GM12878 (cell line): Measurements from ENCODE around the gene SMO. TPM values are rescaled to one million over a fixed set of nuclear protein-coding genes. Genes with fewer than 3 reads are reported as not detected.

Experiments used
- ATAC-seq: fragments of 200-7000 bp; cut with Tn5 transposase; 3 replicates; pipeline ENCODE4 v1.9.1; 2020; ENCODE audit warnings: mild to moderate bottlenecking, moderate library complexity
- BruUV-seq: library from RNA; stranded (reverse); fragments of 400-500 nt; replicated peaks from 2 replicates; lab custom pipeline; 2021; lab: Mats Ljungman, UMichigan
- CTCF ChIA-PET: fragments of 300-600 bp; sonication (Branson Sonifier 250); formaldehyde crosslinking; extraction: SDS; loops from one replicate; lab custom pipeline; 2021; ENCODE audit warnings: inconsistent platforms; lab: Yijun Ruan, JAX
- POLR2A ChIA-PET: fragments of 350-600 bp; formaldehyde crosslinking; extraction: SDS; loops from one replicate; lab custom pipeline; 2021; ENCODE audit warnings: inconsistent platforms; lab: Charles Lee
- RAD21 ChIA-PET: fragments of 300-600 bp; sonication (Branson Sonifier 250); formaldehyde crosslinking; loops from one replicate; lab custom pipeline; 2023; ENCODE audit warnings: antibody characterized with exemption; ENCODE audit not compliant: unreplicated experiment; lab: Charles Lee
- SMC1A ChIA-PET: fragments of 300-600 bp; sonication (Branson Sonifier 250); formaldehyde crosslinking; loops from one replicate; lab custom pipeline; 2023; ENCODE audit not compliant: unreplicated experiment, uncharacterized antibody; lab: Charles Lee
- DNase-seq: peaks from one replicate; pipeline ENCODE4 v3.0.0-alpha.2; 2011; ENCODE audit warnings: low read depth, low spot score
- FAIRE-seq: peaks from 3 replicates; lab custom pipeline; 2011; peaks lifted over from hg19 to GRCh38; lab: Jason Lieb, UNC
- H2AFZ ChIP-seq: 2 replicates; pipeline ENCODE4 v1.6.0; 2011; ENCODE audit warnings: low read depth, low read length, control low read depth; ENCODE audit not compliant: control insufficient read depth
- H3K27ac ChIP-seq: 2 replicates; pipeline ENCODE4 v1.5.1; 2011; ENCODE audit warnings: control low read depth; ENCODE audit not compliant: control insufficient read depth, insufficient read depth
- H3K27me3 ChIP-seq, 2 experiments: replicated peaks in 1 of 2; 2 replicates each; pipeline versions ENCODE4 v1.6.0 to v1.6.1; 2011; ENCODE audit warnings: low read length in 1 of 2; ENCODE audit not compliant: control insufficient read depth in 2 of 2, insufficient read depth in 2 of 2
- H3K36me3 ChIP-seq, 2 experiments: 2 replicates each; pipeline ENCODE4 v1.5.1; 2011; ENCODE audit warnings: low read length in 1 of 2; ENCODE audit not compliant: control insufficient read depth in 2 of 2, insufficient read depth in 2 of 2
- H3K4me1 ChIP-seq: 2 replicates; pipeline ENCODE4 v1.6.1; 2011; ENCODE audit warnings: mild to moderate bottlenecking, low read length, moderate library complexity, mixed read lengths; ENCODE audit not compliant: control insufficient read depth, insufficient read depth
- H3K4me2 ChIP-seq: 2 replicates; pipeline ENCODE4 v1.6.0; 2011; ENCODE audit warnings: control low read depth; ENCODE audit not compliant: control insufficient read depth, insufficient read depth
- H3K4me3 ChIP-seq: fragments of 200-600 bp; sonication (generic); 2 replicates; pipeline ENCODE4 v1.5.1; 2016
- H3K79me2 ChIP-seq: 2 replicates; pipeline ENCODE4 v1.6.0; 2011; ENCODE audit warnings: low read length; ENCODE audit not compliant: control insufficient read depth, insufficient read depth
- H3K9ac ChIP-seq: 2 replicates; pipeline ENCODE4 v1.8.0; 2011; ENCODE audit warnings: low read length, control low read depth, mixed read lengths; ENCODE audit not compliant: control insufficient read depth, insufficient read depth
- H3K9me3 ChIP-seq: replicated peaks from 3 replicates; pipeline ENCODE4 v1.5.1; 2011; ENCODE audit warnings: mild to moderate bottlenecking, low read length; ENCODE audit not compliant: control insufficient read depth, insufficient read depth
- H4K20me1 ChIP-seq: 2 replicates; pipeline ENCODE4 v1.6.0; 2011; ENCODE audit not compliant: control insufficient read depth, insufficient read depth
- ATF2 ChIP-seq: IDR thresholded peaks from 2 replicates; pipeline ENCODE4 v1.6.1; 2012; ENCODE audit warnings: low read length, inconsistent platforms
- BACH1 ChIP-seq: fragments of 450-650 bp; IDR thresholded peaks from 2 replicates; pipeline ENCODE4 v1.6.1; 2017; ENCODE audit warnings: mild to moderate bottlenecking, borderline replicate concordance
- BMI1 ChIP-seq: fragments of 450-650 bp; IDR thresholded peaks from 2 replicates; pipeline ENCODE4 v1.6.1; 2016; ENCODE audit warnings: mild to moderate bottlenecking, moderate library complexity, borderline replicate concordance
- CREB1 ChIP-seq: IDR thresholded peaks from 2 replicates; pipeline ENCODE4 v1.6.1; 2012; ENCODE audit warnings: low read depth, mild to moderate bottlenecking, inconsistent platforms
- NBN ChIP-seq: fragments of 450-650 bp; IDR thresholded peaks from 2 replicates; pipeline ENCODE4 v1.6.1; 2016
- PML ChIP-seq: IDR thresholded peaks from 2 replicates; pipeline ENCODE4 v1.6.1; 2012; ENCODE audit warnings: low read length, inconsistent platforms
- RUNX3 ChIP-seq: IDR thresholded peaks from 2 replicates; pipeline ENCODE4 v1.6.1; 2012; ENCODE audit warnings: low read length, inconsistent platforms
- SIX5 ChIP-seq: IDR thresholded peaks from 2 replicates; pipeline ENCODE4 v1.6.1; 2011; ENCODE audit warnings: mild to moderate bottlenecking, low read depth, low read length, moderate library complexity; ENCODE audit not compliant: severe bottlenecking
- SMAD1 ChIP-seq: fragments of 450-650 bp; IDR thresholded peaks from 2 replicates; pipeline ENCODE4 v1.6.1; 2018; ENCODE audit warnings: mild to moderate bottlenecking, low read depth; ENCODE audit not compliant: partially characterized antibody
- TARDBP ChIP-seq: IDR thresholded peaks from 2 replicates; pipeline ENCODE4 v1.6.1; 2016; ENCODE audit warnings: borderline replicate concordance
- YBX1 ChIP-seq: fragments of 450-650 bp; IDR thresholded peaks from 2 replicates; pipeline ENCODE4 v1.6.1; 2016; ENCODE audit warnings: antibody characterized with exemption
- ZNF217 ChIP-seq: fragments of 450-650 bp; IDR thresholded peaks from 2 replicates; pipeline ENCODE4 v1.6.1; 2017; ENCODE audit warnings: antibody characterized with exemption, mild to moderate bottlenecking
- ZNF384 ChIP-seq: IDR thresholded peaks from 2 replicates; pipeline ENCODE4 v1.6.1; 2012; ENCODE audit warnings: low read depth, mild to moderate bottlenecking, low read length, improper control_type of control experiment, borderline replicate concordance
- WGBS: methylation state at CpG from one replicate; pipeline ENCODE4 v1.1.6; 2016; ENCODE audit warnings: low lambda C conversion rate; ENCODE audit not compliant: insufficient replicate concordance, insufficient coverage; ENCODE audit errors: missing lambda C conversion rate; 5-methylcytosine and 5-hydroxymethylcytosine counted together
- in situ Hi-C: fragments of 300-500 bp; cut with MboI; formaldehyde crosslinking; loops from 9 replicates; pipeline ENCODE4 v1.14.3; 2018; ENCODE audit warnings: mixed read lengths
- intact Hi-C: fragments of 100-400 bp; cut with micrococcal nuclease; formaldehyde crosslinking; loops from one replicate; pipeline ENCODE4 v1.14.2; 2022; ENCODE audit not compliant: unreplicated experiment
- polyA plus RNA-seq, 11 experiments: library from polyadenylated mRNA; depleted of rRNA in 4 of 11; unstranded in 6 of 11; stranded (reverse) in 5 of 11; fragments of >200 nt; fragmentation: Nextera tagmentation in 4 of 11; fragmentation: Illumina TruSeq in 1 of 11; extraction: Ambion mirVana in 4 of 11; extraction: Trizol in 1 of 11; gene quantifications; 1 replicate in 1 of 11; 2 replicates in 10 of 11; pipeline versions ENCODE4 v1.2.1 to v1.2.3, GENCODE V29; 2011 to 2016; ENCODE audit warnings: inconsistent platforms in 2 of 11, missing spikeins in 2 of 11, low read depth in 1 of 11
- total RNA-seq, 4 experiments: library from RNA; depleted of rRNA in 3 of 4; stranded (reverse); fragments of >200 nt in 3 of 4; fragmentation: Illumina TruSeq in 1 of 4; extraction: Trizol in 1 of 4; gene quantifications; 2 replicates each; pipeline versions ENCODE4 v1.2.1 to v1.2.3, GENCODE V29; 2013 to 2021
- TF ChIP-seq, protein P1 (sequence below): IDR thresholded peaks from 2 replicates; pipeline ENCODE4 v1.6.1; 2012; ENCODE audit warnings: low read depth, low read length, improper control_type of control experiment

Gene SMO
- total and polyA plus RNA-seq, 10 of the 15 experiments (the other 5 are each of a cell fraction or from before 2014, with no cell fraction given), result 0.40 to 11.2 (median 2.6) TPM

DNA sequence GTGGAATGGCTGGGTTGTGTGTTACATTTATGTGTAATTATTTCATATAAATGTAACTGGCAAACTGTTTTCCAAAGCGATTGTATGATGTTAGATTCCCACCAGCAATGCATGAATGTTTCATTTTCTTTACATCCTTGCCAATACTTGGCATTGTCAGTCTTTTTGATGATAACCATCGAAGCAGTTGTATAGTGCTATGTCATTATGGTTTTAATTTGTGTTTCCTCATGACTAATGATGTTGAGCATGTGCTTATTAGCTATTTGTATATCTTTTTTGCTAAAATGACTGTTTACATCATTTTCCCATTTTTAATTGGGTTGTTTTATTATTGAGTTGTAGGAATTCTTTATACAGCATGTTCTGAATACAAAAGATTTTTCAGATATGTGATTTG, 58.7 kb downstream of the SMO start:
- POLR2A ChIA-PET, result no interaction called here
- Histone ChIP-seq H3K36me3 (no peaks in the 10 kb centered on the region), H3K9me3 (no peaks in the 10 kb centered on the region), H3K9ac (no peak overlapping the region), H3K27ac (no peak overlapping the region), H3K27me3 (no peaks in the 10 kb centered on the region), H2AFZ (no peak overlapping the region), H3K4me3 (no peak overlapping the region), H3K79me2 (no peaks in the 10 kb centered on the region), H4K20me1 (no peaks in the 10 kb centered on the region), H3K4me2 (no peak overlapping the region), H3K4me1 (no peaks in the 10 kb centered on the region)
- in situ Hi-C loops (no loop called here), intact Hi-C loops (no loop called here)
- ATAC-seq, result no peak
- SMC1A ChIA-PET, result no interaction called here
- no peak for FAIRE-seq
- DNase-seq, result no peak
- 100% methylated on average over 2 of the region's 2 CpGs for WGBS
- no TSS peak for BruUV-seq
- RAD21 ChIA-PET, result no interaction called here
- CTCF ChIA-PET, result interaction anchor here (1.0 to 1.3 kb wide), 2 partner anchors 15 to 24 kb away, joined by 3 to 6 read pairs; no protein-coding TSS in a partner anchor
- no peak for TF ChIP-seq ZNF217
- TF ChIP-seq CREB1, result no peak
- TF ChIP-seq NBN, result no peak
- no peak for TF ChIP-seq SIX5
- no peak for TF ChIP-seq YBX1
- TF ChIP-seq, protein P1, sequence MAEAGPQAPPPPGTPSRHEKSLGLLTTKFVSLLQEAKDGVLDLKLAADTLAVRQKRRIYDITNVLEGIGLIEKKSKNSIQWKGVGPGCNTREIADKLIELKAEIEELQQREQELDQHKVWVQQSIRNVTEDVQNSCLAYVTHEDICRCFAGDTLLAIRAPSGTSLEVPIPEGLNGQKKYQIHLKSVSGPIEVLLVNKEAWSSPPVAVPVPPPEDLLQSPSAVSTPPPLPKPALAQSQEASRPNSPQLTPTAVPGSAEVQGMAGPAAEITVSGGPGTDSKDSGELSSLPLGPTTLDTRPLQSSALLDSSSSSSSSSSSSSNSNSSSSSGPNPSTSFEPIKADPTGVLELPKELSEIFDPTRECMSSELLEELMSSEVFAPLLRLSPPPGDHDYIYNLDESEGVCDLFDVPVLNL, result no peak
- TF ChIP-seq PML, result no peak
- TF ChIP-seq BACH1, result no peak
- TF ChIP-seq ATF2, result no peak
- TF ChIP-seq BMI1, result no peak
- no peak for TF ChIP-seq ZNF384
- no peak for TF ChIP-seq TARDBP
- no peak for TF ChIP-seq RUNX3
- no peak for TF ChIP-seq SMAD1
